Measurements from ENCODE around the gene SIGLECL1.

DNA sequence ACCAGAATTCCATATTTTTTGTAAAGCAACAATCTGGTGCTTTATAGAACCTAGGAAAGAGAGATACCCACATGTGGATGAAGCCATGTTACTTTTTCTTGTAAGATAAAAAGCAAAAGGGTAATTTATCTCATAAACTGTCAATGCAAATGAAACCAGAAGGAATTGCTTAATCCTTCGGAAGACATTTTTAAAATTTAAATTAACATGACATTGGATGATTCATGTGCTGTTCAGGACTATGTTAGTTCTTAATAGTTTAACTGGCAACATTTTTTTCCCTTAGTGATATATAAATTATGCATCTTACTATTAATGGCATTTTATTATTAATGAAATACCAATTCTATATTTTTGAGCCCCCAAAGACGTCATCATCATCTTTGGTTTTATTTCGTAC, 34.8 kb downstream of the SIGLECL1 start:
- TF ChIP-seq, protein P1, sequence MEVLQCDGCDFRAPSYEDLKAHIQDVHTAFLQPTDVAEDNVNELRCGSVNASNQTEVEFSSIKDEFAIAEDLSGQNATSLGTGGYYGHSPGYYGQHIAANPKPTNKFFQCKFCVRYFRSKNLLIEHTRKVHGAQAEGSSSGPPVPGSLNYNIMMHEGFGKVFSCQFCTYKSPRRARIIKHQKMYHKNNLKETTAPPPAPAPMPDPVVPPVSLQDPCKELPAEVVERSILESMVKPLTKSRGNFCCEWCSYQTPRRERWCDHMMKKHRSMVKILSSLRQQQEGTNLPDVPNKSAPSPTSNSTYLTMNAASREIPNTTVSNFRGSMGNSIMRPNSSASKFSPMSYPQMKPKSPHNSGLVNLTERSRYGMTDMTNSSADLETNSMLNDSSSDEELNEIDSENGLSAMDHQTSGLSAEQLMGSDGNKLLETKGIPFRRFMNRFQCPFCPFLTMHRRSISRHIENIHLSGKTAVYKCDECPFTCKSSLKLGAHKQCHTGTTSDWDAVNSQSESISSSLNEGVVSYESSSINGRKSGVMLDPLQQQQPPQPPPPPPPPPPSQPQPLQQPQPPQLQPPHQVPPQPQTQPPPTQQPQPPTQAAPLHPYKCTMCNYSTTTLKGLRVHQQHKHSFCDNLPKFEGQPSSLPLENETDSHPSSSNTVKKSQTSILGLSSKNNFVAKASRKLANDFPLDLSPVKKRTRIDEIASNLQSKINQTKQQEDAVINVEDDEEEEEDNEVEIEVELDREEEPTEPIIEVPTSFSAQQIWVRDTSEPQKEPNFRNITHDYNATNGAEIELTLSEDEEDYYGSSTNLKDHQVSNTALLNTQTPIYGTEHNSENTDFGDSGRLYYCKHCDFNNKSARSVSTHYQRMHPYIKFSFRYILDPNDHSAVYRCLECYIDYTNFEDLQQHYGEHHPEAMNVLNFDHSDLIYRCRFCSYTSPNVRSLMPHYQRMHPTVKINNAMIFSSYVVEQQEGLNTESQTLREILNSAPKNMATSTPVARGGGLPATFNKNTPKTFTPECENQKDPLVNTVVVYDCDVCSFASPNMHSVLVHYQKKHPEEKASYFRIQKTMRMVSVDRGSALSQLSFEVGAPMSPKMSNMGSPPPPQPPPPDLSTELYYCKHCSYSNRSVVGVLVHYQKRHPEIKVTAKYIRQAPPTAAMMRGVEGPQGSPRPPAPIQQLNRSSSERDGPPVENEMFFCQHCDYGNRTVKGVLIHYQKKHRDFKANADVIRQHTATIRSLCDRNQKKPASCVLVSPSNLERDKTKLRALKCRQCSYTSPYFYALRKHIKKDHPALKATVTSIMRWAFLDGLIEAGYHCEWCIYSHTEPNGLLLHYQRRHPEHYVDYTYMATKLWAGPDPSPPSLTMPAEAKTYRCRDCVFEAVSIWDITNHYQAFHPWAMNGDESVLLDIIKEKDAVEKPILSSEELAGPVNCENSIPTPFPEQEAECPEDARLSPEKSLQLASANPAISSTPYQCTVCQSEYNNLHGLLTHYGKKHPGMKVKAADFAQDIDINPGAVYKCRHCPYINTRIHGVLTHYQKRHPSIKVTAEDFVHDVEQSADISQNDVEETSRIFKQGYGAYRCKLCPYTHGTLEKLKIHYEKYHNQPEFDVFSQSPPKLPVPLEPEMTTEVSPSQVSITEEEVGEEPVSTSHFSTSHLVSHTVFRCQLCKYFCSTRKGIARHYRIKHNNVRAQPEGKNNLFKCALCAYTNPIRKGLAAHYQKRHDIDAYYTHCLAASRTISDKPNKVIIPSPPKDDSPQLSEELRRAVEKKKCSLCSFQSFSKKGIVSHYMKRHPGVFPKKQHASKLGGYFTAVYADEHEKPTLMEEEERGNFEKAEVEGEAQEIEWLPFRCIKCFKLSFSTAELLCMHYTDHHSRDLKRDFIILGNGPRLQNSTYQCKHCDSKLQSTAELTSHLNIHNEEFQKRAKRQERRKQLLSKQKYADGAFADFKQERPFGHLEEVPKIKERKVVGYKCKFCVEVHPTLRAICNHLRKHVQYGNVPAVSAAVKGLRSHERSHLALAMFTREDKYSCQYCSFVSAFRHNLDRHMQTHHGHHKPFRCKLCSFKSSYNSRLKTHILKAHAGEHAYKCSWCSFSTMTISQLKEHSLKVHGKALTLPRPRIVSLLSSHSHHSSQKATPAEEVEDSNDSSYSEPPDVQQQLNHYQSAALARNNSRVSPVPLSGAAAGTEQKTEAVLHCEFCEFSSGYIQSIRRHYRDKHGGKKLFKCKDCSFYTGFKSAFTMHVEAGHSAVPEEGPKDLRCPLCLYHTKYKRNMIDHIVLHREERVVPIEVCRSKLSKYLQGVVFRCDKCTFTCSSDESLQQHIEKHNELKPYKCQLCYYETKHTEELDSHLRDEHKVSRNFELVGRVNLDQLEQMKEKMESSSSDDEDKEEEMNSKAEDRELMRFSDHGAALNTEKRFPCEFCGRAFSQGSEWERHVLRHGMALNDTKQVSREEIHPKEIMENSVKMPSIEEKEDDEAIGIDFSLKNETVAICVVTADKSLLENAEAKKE (CRISPR knock-in tag; IDR thresholded peaks at IDR 0.05) = no peak
- TF ChIP-seq, protein P2, sequence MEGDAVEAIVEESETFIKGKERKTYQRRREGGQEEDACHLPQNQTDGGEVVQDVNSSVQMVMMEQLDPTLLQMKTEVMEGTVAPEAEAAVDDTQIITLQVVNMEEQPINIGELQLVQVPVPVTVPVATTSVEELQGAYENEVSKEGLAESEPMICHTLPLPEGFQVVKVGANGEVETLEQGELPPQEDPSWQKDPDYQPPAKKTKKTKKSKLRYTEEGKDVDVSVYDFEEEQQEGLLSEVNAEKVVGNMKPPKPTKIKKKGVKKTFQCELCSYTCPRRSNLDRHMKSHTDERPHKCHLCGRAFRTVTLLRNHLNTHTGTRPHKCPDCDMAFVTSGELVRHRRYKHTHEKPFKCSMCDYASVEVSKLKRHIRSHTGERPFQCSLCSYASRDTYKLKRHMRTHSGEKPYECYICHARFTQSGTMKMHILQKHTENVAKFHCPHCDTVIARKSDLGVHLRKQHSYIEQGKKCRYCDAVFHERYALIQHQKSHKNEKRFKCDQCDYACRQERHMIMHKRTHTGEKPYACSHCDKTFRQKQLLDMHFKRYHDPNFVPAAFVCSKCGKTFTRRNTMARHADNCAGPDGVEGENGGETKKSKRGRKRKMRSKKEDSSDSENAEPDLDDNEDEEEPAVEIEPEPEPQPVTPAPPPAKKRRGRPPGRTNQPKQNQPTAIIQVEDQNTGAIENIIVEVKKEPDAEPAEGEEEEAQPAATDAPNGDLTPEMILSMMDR (conservative IDR thresholded peaks at IDR 0.05; ENCODE audit: low read depth in 2 of 2) = no peak

Measured in GM23338 (cell line).